GM20431 (cell line): ENCODE measurements around the gene RSPH9.

ENCODE experiments used
- in situ Hi-C: fragments of 300-500 bp; cut with MseI, MboI; formaldehyde crosslinking; loops from one replicate; pipeline ENCODE4 v1.15.0; 2020; ENCODE audit warnings: low sequenced_read_pairs; ENCODE audit not compliant: unreplicated experiment

Gene RSPH9

DNA sequence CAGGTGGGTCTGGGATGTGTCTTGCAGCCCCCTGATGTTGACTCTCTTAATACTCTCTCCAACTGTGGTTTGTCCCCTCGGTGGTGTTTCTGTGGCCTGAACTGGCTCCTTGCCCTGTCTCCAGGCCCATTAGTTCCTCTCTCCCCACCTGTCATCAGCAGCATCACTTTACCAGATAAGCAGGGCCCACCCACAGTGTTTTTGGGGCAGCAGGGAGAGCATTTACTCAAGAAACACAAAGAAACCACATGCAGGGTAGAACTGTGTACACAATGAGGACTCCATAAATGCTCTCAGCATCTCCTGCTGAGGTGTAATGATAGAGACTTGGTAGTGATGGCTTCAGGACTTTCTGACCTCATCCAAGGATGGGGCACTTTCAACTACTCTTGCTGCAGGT, 62.9 kb downstream of the RSPH9 start:
- in situ Hi-C loops = no loop called here

DNA sequence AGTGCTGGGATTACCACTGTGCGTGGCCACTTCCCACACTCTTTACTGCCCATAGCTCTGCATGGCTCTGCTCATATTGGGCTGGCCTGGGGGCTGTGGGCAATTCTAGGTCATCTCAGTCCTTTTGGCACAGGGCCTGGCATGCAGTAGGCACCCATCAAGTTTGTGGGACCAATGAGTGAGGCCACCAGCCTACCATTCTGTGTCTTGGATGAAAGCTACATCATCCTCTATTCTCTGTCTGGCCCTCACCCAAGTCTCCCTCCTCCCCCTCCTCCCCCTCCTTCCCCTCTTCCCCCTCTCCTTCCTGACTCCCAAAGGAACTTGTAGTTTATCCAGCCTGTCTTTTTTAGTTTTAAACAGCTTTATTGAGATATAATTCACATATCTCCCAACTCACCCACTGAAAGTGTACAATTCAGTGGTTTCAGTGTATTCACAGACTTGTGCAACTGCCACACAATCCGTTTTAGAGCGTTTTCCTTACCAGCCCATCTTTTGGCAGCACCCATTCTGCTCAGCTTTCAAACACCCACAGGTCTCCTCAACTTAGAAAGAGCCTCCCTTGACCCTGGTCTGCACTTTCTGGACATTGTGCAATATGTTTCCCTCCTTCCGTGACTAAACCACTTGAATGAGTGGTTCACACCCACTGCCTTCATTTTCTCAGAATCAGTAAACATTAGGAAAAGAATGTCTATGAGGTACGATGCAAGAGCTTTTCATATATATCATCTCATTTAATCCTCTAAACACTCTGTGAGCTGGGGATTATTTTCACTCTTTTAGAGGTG, 64.2 kb downstream of the RSPH9 start:
- in situ Hi-C loops = no loop called here

DNA sequence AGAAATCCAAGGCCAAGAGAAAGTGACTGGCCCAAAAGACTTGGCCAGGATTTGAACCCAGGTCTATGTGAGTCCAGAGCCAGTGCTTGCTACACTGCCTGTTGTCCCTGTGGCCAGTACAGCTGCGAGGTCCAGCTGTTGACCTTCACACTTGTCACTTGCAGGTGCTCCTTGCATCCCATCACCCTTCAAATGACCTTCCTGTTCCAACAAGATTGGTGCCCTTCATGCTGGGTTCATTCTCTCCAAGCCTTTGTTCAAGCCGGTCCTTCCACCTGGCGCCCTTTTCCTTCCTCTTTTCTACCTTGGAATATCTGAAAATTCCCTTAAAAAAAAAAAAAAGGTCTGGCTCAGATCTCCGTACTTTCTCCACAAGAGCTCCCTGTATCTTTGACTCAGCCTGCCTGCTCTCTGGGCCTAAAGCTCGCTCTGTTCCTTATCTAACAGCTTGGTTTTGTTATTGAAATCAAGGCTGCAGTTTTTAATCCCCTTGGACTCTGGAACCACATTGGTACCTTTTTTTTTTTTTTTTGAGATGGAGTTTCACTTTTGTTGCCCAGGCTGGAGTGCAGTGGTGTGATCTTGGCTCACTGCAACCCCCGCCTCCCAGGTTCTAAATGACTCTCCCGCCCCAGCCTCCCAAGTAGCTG, 64.9 kb downstream of the RSPH9 start:
- in situ Hi-C loops = no loop called here

DNA sequence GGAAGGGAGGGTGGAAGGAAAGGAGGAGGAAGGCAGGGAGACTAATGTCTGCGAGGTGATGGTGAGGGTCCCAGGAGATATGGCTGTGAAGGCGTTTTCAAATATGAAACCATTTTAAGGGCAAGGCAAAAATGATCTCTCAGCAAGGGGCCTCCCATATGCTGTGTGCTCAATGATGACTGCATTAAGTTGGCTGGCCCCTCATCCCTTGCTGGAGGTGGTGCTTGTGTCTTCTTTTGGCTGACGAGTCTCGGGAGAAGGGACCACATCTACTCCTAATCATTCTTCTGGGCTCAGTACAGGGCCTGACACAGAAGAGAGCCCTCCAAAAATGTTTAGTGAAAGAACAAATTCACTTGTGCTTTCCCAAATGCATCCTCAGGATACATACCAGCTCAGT, 65.7 kb downstream of the RSPH9 start:
- in situ Hi-C loops = no loop called here

DNA sequence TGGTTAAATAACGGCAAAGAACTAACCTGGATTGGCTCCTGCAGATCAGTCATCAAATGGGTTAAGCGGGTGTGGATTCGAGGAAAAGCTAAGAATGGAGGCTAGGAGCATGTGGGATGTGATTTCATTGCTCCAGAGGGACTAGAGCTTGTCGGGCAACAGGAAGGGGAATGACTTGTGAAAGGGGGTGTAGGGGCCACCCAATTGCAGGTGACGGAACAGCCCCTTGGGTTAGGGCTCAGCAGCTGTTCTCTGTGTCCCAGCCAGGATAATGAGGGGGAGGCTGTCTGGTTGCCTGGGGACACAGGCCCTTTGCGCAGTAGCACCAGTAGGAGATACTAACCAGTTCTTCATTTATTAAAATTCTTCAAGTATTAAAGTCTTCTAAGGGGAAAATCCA, 67.7 kb downstream of the RSPH9 start:
- in situ Hi-C loops = no loop called here

DNA sequence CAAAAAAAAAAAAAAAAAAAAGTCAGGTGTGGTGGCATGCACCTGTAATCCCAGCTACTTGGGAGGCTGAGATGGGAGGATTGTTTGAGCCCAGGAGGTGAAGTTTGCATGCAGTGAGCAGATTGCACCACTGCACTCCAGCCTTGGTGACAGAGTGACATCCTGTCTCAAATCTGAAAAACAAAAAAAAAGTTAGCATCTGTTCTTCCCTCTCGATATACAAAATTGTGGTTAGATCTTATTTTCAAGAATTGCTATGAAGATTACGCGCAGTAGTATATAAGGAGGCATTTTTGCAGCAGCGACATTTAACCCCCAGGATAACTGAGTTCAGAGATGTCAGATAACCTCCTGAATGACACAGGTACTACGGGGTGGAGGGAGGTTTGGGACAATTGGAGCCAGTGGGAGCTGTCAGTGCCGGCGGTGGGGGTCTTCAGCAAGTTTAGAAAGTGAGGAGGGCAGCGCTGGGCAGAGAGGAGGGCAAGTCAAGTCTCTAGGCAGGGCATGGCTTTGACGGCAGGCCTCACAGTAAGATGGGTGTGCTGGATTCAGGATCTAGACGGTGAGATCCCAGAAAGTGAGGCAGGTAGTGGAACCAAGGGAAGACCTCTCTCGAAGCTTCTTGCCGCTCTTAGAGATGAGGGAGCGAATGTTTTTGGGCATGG, 68.9 kb downstream of the RSPH9 start:
- in situ Hi-C loops = no loop called here

DNA sequence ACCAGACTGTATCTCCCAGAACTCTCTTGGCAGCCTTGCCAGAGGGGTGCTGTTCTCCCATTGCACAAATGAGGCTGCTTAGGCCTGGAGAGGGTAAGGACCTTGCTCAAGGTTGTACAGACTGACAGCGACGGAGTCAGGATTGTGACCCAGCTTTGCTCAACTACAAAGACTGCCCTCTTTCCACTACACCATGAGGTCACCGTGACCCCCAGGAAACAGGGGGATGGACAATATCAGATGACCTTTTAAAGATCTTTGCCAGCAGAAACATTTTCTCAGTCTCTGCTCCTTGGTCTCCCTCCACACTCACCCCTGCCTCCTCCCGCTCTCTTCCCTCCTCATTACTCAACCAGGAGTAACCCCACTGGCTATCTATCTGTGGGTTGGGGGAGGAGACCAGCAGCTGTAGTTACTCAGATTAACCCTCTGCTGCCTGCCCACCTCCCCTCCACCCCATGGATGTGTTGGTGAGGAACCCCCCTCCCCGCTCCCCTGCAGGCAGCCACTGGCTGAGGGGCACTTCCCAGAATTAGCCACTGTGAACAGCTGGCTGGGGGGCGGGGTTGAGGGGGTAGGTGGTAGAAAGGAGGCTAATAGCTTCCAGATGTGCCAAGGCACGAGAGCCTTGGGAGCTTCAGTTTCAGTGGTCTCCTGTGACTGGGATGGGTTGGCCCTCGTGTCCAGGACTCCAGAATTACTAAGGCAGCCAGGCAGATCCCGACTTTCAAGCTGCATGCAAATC, 69.6 kb downstream of the RSPH9 start:
- in situ Hi-C loops = no loop called here

DNA sequence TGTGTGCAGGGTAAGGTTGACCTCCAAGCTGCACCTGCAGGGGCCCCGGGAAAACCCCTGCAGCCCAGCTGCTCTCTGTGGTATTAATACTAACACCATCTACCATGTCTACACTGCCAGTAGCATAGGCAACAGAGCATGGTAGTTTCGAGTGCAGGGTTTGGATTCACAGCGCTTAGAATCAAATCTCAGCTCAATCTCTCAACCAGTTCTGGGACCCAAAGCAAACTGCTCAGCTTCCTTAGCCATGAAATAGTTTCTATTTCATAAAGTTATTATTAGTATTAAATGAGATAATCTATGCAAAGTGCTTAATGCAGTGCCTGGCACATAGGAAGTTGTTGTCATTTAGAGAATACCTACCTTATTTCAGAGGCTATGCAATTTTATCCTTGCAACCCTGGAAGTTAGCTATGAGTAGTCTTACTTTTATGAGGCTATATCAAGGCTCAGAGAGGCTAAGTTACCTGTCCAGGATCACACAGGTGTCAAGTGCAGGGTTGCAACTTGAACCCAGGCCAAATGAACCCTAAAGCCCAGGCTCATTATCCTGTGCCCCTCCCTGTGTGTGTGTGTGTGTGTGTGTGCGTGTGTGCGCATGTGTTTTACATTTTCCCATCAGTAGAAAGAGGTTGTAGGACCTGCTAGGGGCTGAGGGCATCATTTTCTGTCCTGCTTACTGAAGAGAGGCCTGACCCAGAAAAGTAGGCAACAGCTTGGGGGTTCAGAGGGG, 70.4 kb downstream of the RSPH9 start:
- in situ Hi-C loops = no loop called here

DNA sequence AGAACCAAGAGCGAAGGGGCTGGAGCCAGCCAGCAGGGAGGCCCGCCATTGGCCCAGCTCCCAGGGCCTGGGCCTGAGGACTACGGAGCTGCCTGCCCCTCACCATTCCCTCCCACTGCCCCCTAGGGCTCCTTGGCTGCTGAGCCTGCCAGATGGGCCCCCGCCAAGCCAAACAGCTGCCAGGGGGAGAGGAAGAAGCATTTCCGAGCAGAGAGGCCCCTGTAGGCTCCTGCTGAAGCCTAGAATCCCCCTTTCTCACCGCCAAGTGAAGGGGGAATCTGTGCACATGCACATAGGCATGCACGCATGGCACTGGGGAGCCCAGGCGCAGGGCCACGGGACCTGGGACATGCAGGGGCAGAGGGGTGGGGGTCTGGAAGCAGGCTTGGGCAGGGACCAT, 71.3 kb downstream of the RSPH9 start:
- in situ Hi-C loops = no loop called here

DNA sequence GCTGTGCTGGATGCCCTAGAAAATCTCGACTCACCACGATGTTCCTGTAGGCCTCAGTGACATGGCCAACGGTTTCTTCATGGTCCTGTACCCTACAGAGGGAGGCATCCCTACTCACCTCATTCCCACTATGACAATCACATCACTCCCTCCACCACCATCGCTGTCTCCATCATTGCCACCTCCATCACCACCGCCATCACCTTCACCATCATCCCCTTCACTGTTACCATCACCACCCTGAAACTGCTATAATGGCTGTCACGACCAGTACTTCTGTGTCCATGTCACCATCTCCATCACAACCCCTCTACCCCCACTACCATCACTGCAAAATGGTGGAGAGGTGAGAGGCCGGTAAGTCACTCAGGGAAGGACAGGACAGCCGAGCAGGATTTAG, 72.6 kb downstream of the RSPH9 start:
- in situ Hi-C loops = no loop called here

DNA sequence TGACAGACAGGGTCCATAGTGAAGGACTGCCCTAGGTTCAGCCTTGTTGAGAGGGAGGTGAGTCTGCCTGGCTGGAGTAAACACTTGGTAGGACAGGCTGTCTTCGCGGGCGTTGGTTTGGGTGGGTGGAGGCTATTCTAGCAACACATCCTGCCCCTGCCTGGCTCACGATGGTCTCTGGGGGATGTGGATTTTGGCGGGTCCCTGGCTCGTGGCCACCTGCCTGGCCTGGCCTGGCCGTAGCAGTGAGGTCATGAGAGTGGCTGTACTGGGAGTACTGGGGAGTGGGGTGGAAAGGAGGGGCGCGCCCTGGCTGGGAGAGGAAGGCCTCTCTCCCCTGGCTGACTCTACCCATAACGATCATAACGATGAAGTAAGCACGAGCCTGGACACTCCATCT, 73.0 kb downstream of the RSPH9 start:
- in situ Hi-C loops = no loop called here

DNA sequence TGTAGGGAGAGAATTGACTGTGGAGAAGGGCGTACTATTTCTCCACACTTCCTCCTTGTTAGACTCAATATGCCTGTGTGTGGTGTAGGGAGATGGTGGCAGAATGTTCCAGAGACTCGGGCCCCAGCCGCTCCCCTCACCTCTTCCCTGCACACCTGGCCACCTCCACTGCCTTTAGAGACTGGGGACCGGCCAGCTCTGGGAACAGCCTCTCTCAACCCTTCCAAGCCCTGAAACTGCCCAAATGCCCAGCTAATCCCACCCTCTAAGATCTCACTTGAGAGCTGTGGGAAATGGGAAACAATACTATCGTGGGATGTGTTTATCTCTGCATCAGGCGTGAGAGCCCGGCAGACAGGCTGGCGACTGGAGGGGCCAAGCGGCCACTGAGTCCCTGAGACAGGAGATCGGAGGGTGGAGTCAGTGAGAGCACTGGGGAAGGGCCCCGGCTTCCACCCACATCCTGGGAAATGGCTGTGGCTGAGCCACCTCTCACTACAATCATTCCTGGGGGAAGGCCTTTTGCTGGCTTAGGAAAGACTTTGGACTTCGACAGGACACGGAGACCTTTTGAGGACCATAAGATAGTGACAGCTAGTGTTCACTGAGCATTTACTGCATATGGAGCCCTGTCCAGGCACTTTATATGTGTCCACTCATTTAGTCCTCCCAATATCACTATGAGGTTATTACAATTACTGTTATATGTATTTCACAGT, 73.7 kb downstream of the RSPH9 start:
- in situ Hi-C loops = no loop called here

DNA sequence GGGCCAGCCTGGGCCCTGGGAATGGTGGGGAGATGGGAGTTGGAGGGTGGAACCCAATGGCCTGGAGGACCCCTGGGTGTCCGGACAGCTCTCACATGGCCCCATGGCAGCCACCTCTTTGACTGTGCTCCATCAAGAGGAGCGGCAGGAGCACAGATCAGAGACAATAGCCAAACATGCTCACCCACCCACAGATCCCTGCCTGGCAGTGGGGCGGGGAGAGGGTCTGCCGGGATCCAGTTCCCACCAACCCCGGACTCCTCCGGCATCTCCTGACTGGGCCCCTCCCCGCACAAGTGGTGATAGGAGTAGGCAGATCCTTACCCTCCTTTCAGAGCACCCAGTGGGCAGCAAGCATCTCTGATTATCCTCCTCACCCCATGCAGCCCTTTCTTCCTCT, 74.7 kb downstream of the RSPH9 start:
- in situ Hi-C loops = no loop called here

DNA sequence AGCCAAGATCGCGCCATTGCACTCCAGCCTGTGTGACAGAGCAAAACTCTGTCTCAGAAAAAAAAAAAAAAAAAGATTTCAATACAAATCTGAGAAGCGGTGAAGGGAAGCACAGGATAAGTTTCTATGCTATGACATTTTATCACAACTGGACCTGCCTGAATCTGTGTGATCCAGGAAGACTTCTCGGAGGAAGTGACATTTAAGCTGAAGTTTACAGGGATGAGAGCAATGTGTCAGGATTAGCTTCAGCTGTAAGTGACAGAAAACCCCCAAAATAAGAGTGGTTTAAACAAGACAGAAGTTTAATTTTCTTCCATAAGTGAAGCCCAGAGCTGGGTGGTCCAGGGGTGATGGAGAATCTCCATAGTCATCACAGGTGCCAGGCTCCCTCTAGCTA, 76.2 kb downstream of the RSPH9 start:
- in situ Hi-C loops = no loop called here
